Measurements from ENCODE around the gene ZNF135.

ZNF135 gene

DNA sequence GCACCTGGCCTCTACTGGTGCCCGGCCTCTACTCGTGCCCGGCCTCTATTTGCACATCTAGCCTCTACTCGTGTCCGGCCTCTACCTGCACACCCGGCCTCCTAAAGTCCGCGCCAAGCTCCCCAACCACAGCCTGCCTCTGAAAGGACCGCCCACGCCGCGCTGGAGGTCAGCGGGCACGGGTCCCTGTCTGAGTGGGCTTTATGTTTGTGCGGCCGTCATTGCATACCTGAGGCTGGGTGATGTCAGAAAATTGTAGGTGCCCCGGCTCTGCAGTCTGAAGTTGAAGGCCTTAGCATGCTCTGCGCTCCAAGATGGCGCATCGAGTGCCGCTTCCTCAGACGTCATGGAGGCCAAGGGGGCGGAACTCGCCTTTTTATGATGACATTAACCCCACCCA, 1.1 kb downstream of the ZNF135 start:
- Mint-ChIP-seq H3K27ac (no peak overlapping the region), H3K9me3 (peaks cover 22% of the 10 kb centered on the region), H3K4me3 (peak overlapping the region; percentile 67), H3K27me3 (peaks cover 12% of the 10 kb centered on the region), H3K36me3 (peaks cover 38% of the 10 kb centered on the region), H3K4me1 (peaks cover 6% of the 10 kb centered on the region)

DNA sequence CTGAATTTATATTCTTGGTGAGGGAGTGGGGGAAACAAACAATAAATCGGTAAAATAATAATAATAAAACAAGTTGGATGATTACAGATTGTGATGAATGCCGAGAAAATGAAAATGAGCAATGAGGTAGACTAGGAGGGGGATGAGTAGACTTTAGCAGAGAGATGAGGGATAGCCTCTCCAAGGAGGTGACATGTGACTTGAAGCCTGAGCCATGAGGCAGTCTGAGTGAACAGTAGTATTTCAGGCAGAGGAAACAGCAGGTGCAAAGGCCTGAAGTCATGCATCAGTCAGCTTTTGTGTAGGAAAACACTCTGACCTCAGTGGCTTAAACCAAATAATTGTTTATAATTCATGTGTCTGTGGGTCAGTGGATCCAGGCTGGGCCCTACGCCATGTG, 4.6 kb downstream of the ZNF135 start:
- peaks cover 30% of the 10 kb centered on the region for H3K9me3 Mint-ChIP-seq

DNA sequence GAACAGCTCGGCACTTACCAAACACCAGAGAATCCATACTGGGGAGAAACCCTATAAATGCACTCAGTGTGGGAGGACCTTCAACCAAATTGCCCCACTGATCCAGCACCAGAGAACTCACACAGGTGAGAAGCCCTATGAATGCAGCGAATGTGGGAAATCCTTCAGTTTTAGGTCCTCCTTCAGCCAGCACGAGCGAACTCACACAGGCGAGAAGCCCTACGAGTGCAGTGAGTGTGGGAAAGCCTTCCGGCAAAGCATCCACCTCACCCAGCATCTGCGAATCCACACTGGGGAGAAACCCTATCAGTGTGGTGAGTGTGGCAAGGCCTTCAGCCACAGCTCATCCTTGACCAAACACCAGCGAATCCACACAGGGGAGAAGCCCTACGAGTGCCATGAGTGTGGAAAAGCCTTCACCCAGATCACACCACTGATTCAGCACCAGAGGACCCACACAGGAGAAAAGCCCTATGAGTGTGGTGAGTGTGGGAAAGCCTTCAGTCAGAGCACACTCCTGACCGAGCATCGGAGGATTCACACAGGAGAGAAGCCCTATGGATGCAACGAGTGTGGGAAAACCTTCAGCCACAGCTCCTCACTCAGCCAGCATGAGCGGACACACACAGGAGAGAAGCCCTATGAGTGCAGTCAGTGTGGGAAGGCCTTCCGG, 8.3 kb downstream of the ZNF135 start:
- peaks cover 35% of the 10 kb centered on the region for H3K9me3 Mint-ChIP-seq
- peaks cover 37% of the 10 kb centered on the region for H3K36me3 Mint-ChIP-seq
- H3K27me3 Mint-ChIP-seq: no peaks in the 10 kb centered on the region
- H3K4me1 Mint-ChIP-seq: no peaks in the 10 kb centered on the region
- no peak overlapping the region for H3K4me3 Mint-ChIP-seq
- H3K27ac Mint-ChIP-seq: no peak overlapping the region

More for the DNA sequence above, 4.6 kb downstream of the ZNF135 start:
- peaks cover 50% of the 10 kb centered on the region for H3K36me3 Mint-ChIP-seq
- peaks cover 2% of the 10 kb centered on the region for H3K27me3 Mint-ChIP-seq
- peaks cover 3% of the 10 kb centered on the region for H3K4me1 Mint-ChIP-seq
- H3K4me3 Mint-ChIP-seq: no peak overlapping the region
- H3K27ac Mint-ChIP-seq: no peak overlapping the region

DNA sequence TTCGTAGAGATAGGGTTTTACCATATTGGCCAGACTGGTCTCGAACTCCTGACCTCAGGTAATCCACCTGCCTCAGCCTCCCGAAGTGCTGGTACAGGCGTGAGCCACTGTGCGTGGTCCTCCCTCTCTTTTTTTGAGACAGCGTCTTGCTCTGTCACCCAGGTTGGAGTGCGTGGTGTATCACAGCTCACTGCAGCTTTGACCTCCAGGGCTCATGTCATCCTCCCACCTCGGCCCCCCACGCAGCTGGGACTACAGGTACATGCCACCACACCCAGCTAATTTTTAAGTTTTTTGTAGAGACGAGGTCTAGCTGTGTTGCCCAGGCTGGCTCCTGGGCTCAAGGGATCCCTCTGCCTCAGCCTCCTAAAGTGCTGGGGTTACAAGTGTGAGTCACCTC, 20.7 kb downstream of the ZNF135 start:
- Mint-ChIP-seq H3K36me3 (peaks cover 26% of the 10 kb centered on the region), H3K4me3 (no peak overlapping the region), H3K4me1 (no peaks in the 10 kb centered on the region), H3K9me3 (peaks cover 6% of the 10 kb centered on the region), H3K27me3 (no peaks in the 10 kb centered on the region), H3K27ac (no peak overlapping the region)

DNA sequence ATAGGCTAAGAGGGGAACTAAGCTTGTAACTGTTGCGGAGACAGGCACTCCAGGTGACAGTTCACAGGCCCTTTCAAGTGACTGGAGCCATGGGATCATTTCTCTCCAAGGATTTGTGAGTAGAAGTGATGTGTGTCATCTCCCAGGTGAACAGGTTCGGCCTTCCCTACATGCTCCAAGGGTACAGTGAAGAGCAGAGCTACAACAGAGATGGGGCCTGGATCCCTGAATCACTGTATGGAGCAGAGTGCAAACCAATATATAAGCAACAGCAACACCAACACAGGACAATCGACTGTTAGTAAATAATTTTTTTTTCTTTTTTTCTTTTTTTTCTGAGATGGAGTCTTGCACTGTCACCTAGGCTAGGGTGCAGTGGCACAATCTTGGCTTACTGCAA, 23.9 kb downstream of the ZNF135 start:
- Mint-ChIP-seq H3K4me3 (no peak overlapping the region), H3K9me3 (peaks cover 6% of the 10 kb centered on the region), H3K27me3 (no peaks in the 10 kb centered on the region), H3K27ac (no peak overlapping the region), H3K4me1 (no peaks in the 10 kb centered on the region), H3K36me3 (peaks cover 24% of the 10 kb centered on the region)

DNA sequence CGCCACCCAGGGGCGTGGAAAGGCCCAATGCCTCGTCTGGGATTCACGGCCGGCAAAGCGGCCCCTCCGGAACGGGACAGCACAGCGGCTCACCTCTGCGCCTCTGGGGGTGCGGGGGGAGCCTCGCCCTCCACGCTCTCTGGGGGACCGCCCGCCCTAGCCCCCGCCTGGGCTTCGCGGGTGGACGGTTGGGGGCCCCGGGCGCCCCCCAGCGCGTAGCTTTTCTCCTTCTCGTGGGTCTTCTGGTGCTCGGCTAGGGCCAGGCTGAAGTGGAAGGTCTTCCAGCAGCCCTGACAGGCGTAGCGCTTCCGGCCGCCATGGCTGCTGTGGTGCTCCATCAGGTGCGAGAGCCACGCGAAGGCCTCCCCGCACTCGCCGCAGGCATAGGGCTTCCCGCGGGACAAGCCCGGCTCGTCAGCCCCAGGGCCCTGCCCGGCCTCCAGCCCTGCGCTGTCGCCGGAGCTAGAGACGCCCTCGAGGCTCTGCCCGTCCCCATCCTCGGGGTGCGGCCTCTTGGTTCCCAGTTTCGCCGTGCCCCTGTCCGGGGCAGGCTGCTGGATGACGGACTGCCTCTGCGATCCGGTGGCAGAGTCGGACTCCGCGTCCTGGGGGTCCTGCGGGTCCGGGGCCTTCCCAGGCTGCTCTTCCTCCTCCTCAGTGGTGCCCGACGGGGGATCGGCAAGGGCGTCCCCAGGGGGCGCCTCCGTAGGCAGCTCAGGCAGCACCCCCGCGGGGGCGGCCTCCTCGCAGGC, 25.7 kb downstream of the ZNF135 start:
- Mint-ChIP-seq H3K4me3 (no peak overlapping the region), H3K4me1 (no peaks in the 10 kb centered on the region), H3K36me3 (peaks cover 22% of the 10 kb centered on the region), H3K27me3 (no peaks in the 10 kb centered on the region), H3K9me3 (peaks cover 6% of the 10 kb centered on the region), H3K27ac (no peak overlapping the region)

DNA sequence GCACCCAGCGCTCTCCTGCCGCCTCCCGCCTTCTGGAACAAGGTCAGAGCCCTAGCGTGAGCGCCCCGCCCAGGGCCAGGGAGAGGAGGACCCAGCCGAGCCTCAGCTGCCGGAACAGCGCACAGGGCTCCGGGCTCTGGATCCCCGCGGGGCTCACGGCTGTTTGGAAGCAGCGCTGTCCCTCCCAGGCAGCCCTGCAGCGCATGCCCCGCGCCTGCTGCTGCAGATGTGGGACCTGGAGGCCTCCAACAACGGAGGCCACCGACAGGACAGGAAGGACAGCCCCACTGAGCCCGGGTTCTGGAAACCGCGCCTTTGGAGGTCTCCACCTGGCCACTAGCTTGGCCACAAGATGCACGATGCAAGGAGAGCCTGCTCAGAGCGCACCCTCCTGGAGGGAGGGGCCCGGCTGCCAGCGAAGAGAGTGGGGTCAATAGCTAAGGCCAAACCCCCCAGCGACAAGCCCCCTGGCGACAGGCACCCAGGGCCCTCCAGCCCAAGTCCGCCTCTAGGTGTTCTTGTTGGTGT, 26.3 kb downstream of the ZNF135 start:
- Mint-ChIP-seq H3K27me3 (no peaks in the 10 kb centered on the region), H3K27ac (no peak overlapping the region), H3K4me1 (no peaks in the 10 kb centered on the region), H3K36me3 (peaks cover 18% of the 10 kb centered on the region), H3K4me3 (no peak overlapping the region), H3K9me3 (peaks cover 6% of the 10 kb centered on the region)

DNA sequence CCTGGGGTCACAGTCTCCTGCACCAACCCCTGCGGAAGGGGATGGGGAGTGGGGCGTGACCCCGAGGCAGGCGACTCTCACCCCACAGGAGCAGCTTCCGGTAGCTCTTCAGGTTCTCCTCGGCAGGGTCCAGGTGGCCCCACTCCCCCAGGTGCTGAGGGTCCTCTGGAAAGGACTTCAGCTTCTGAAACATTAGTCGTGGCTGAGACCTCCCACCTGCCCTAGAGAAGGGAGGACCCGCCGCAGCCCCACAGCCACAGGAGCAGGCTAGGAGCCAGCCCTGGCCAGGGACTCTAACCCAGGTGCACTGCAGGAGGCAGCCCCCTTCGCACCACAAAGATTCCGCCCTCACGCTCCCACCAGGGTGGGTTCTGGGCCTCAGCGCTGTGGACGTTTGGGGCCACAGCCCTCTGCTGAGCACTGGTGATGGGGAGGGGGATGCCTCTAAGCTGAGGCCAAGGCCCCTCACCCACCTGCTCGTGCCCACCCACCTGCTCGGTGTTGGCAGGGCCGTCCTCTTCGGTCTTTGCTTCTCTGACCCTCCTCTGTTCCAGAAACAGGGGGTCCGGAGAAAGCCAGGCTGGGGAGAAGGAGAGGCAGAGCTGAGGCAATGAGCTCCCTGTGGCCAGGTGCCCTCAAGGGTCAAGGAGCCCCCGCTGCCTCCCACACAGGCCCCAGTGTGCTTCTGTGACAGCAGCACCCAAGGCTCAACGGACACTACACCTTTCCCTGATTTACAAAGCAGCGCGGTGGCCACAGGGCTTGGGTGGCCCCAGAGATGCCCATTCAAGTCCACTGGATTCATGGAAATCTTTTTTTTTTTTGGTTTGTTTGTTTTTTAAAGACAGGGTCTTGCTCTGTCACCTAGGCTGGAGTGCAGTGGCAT, 28.0 kb downstream of the ZNF135 start:
- H3K4me3 Mint-ChIP-seq: no peak overlapping the region
- no peak overlapping the region for H3K27ac Mint-ChIP-seq
- no peaks in the 10 kb centered on the region for H3K27me3 Mint-ChIP-seq
- no peaks in the 10 kb centered on the region for H3K4me1 Mint-ChIP-seq
- H3K36me3 Mint-ChIP-seq: peaks cover 13% of the 10 kb centered on the region
- no peaks in the 10 kb centered on the region for H3K9me3 Mint-ChIP-seq

DNA sequence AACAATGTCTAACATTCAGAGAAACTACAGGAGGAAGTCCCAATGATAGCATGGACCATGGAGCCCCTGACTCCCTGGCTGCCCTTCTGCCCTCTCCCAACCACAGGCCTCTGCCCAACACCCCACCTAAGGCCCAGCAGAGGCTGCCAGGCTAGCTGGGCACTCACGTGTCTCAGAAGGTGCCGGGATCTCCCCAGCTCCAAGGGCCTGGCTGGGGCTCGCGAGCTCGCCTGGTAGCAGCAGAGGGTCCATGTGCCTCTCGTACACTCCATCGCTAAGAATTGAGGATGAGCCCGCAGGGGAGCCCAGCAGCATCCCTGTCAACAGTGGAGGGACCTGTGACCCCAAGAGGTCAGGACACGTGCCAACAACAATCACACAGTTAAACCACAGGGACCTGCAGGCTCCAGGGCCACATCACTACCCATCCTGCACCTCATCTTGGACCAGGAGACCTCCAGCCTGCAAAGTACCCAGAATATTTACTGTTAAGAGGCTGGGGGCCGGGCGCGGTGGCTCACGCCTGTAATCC, 29.5 kb downstream of the ZNF135 start:
- H3K9me3 Mint-ChIP-seq: no peaks in the 10 kb centered on the region
- no peaks in the 10 kb centered on the region for H3K27me3 Mint-ChIP-seq
- H3K36me3 Mint-ChIP-seq: peaks cover 14% of the 10 kb centered on the region
- no peak overlapping the region for H3K27ac Mint-ChIP-seq
- H3K4me3 Mint-ChIP-seq: no peak overlapping the region
- H3K4me1 Mint-ChIP-seq: peaks cover 3% of the 10 kb centered on the region

DNA sequence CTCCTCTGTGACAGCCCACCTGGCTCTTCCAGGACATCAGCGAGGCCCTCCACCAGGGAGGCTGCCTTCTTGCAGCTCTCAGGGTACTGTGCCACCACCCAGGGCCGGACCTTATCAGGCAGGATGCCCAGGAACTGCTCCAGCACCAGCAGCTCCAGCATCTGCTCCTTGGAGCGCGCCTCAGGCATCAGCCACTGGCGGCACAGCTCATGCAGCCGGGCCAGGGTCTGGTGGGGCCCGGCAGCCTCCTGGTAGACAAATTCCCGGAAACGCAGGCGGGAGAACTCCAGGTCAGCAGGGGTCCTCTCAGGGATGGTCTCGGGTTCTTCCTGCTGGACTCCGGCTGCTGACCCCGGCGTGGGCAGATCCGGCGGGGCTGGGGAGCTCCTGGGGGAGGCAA, 30.8 kb downstream of the ZNF135 start:
- Mint-ChIP-seq H3K36me3 (peaks cover 12% of the 10 kb centered on the region), H3K4me3 (no peak overlapping the region), H3K9me3 (no peaks in the 10 kb centered on the region), H3K27ac (no peak overlapping the region), H3K4me1 (peaks cover 4% of the 10 kb centered on the region), H3K27me3 (no peaks in the 10 kb centered on the region)

DNA sequence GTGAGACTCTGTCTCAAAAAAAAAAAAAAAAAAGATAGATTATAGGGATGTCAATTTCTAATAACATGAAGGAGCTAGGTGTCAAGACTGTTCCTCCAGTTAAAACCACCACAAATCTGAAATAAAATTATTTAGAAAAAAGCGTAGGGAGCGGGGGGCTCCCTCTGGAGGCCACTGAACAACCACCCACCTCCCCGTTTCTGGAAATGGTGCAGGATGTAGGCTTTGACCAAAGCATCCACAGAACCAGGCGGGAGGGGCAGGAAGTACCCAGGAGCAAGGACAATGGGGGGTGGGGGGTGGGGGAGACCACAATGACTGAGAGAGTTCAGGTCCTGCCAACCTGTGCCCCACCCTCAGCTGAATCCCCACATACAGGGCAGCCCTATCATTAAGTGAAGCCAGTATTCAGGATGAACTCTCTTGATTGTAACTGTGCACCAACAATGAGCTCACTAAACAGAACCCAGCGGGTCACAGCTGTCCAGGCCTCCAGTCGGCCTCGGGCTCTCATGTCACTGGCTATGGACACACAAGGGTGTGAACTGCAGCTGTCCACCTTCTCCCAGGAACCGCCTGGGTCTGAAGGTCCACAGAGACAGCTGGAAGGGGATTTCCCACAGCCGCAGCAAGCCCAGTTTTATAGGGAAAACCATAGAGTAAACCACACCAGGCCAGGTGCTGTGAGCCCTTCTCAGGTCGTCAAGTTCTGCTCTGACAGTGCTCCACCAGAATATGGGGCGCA, 32.3 kb downstream of the ZNF135 start:
- H3K4me1 Mint-ChIP-seq: peaks cover 4% of the 10 kb centered on the region
- no peaks in the 10 kb centered on the region for H3K27me3 Mint-ChIP-seq
- no peak overlapping the region for H3K27ac Mint-ChIP-seq
- H3K4me3 Mint-ChIP-seq: no peak overlapping the region
- H3K36me3 Mint-ChIP-seq: peaks cover 14% of the 10 kb centered on the region
- H3K9me3 Mint-ChIP-seq: no peaks in the 10 kb centered on the region

DNA sequence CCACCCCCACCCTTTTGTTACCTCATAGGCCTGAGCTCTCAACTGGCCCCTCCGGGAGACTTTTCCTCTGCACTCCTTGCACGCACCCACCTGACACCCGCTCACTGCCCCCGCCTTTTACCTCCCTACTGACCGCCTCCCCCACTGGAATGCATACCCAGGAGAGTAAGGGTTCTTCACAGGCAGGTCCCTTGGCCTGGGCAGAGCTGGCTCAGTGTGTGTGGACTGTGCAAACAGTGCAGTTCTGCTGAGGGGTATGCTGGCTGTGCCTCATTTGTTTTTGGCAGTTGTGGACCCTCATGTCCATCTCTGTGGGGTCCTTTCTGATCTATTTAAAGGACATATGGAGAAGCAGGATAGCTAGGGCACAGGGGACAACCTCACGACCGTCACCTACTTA, 34.0 kb downstream of the ZNF135 start:
- H3K27me3 Mint-ChIP-seq: no peaks in the 10 kb centered on the region
- no peak overlapping the region for H3K4me3 Mint-ChIP-seq
- peaks cover under 1% of the 10 kb centered on the region for H3K9me3 Mint-ChIP-seq
- peaks cover 17% of the 10 kb centered on the region for H3K36me3 Mint-ChIP-seq
- peaks cover 12% of the 10 kb centered on the region for H3K4me1 Mint-ChIP-seq
- no peak overlapping the region for H3K27ac Mint-ChIP-seq

DNA sequence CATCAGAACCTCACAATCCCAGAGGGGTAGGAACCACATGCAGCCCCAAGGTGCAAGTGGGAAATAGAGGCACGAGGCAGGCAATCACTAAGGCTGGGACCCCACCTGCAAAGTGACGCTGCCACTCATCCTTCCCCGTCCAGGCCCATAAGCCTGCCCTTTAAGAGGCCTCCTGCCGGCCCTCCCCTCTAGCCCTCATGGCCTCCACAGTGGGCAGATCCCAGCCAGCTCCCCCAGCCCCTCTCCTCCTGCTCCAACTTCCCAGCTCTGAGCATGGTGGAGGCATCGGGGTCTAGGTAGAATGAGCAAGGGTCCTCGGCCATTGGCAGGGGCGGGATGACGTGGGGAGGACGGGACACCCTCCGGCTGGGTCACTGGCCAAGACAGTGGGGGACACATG, 36.2 kb downstream of the ZNF135 start:
- H3K27me3 Mint-ChIP-seq: no peaks in the 10 kb centered on the region
- H3K27ac Mint-ChIP-seq: no peak overlapping the region
- H3K36me3 Mint-ChIP-seq: peaks cover 22% of the 10 kb centered on the region
- peaks cover 7% of the 10 kb centered on the region for H3K9me3 Mint-ChIP-seq
- H3K4me3 Mint-ChIP-seq: no peak overlapping the region
- H3K4me1 Mint-ChIP-seq: peaks cover 18% of the 10 kb centered on the region

DNA sequence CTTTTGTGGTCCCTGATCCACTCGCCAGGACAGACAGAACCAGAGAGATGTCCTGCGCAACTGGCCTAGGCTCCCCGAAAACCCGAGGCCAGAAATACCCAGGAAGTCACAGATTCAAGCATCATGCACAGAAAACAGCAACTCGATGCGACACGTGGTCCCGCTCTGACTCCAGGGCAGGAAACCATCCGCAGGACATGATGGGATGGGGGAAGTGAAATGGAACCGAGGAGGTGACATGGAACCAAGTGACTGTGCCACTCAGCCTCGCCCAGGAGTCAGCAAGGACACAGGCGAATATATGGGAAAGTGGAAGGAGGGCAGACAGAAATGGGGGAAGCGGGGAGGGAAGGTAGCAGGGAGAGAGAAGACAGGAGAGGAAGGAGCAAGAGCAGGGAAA, 37.8 kb downstream of the ZNF135 start:
- H3K4me1 Mint-ChIP-seq: peaks cover 18% of the 10 kb centered on the region
- H3K27me3 Mint-ChIP-seq: no peaks in the 10 kb centered on the region
- H3K4me3 Mint-ChIP-seq: peak overlapping the region; percentile 84
- peaks cover 7% of the 10 kb centered on the region for H3K9me3 Mint-ChIP-seq
- H3K36me3 Mint-ChIP-seq: peaks cover 20% of the 10 kb centered on the region
- H3K27ac Mint-ChIP-seq: peak overlapping the region; percentile 87

DNA sequence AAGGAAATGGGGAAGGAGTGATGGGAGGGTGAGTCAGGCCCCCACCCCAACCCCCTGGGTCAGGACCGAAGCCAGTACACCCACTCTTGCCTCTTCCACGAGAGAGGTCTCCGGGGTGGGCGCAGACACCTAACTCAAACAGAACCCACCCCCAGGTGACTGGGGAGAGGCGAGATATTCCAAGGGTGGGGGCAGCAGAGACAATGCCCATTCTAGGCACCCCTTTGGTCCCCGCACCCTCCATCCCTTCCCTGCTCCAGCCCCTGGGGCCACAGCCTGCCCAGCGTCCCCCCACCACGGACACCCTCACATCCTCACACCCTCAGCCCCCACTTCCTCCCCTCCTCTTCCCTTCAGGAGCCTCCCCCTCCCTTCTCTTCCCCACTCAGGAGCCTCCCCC, 38.3 kb downstream of the ZNF135 start:
- Mint-ChIP-seq H3K27ac (peak overlapping the region; percentile 87), H3K4me1 (peaks cover 18% of the 10 kb centered on the region), H3K36me3 (peaks cover 20% of the 10 kb centered on the region), H3K27me3 (no peaks in the 10 kb centered on the region), H3K4me3 (peak overlapping the region; percentile 84), H3K9me3 (peaks cover 8% of the 10 kb centered on the region)
